ENCODE measurements around the gene THADA.

THADA gene

GRCh38 chr2:43217228-43218154 is 378.3 kb downstream of the THADA start:
- DNase-seq = no peak

- DNase-seq = no peak
Measured at GRCh38 chr2:43216629-43217028, 379.2 kb downstream of the THADA start.

- DNase-seq = no peak
Measured at GRCh38 chr2:43215673-43216255, 380.1 kb downstream of the THADA start.

GRCh38 chr2:43214253-43214652 is 381.6 kb downstream of the THADA start:
- no peak for DNase-seq

GRCh38 chr2:43212931-43213330 is 382.9 kb downstream of the THADA start:
- no peak for DNase-seq

- no peak for DNase-seq
Measured at GRCh38 chr2:43212216-43212835, 383.5 kb downstream of the THADA start.

- no peak for DNase-seq
Measured at GRCh38 chr2:43210467-43211303, 385.2 kb downstream of the THADA start.

GRCh38 chr2:43210125-43210466 is 385.7 kb downstream of the THADA start:
- no peak for DNase-seq

- DNase-seq = no peak
Measured at GRCh38 chr2:43209204-43209717, 386.6 kb downstream of the THADA start.

- no peak for DNase-seq
Measured at GRCh38 chr2:43207553-43208300, 388.1 kb downstream of the THADA start.

- no peak for DNase-seq
Measured at GRCh38 chr2:43206602-43207001, 389.2 kb downstream of the THADA start.

GRCh38 chr2:43203373-43203772 is 392.5 kb downstream of the THADA start:
- no peak for DNase-seq

GRCh38 chr2:43202289-43202688 is 393.5 kb downstream of the THADA start:
- DNase-seq = no peak

- DNase-seq = no peak
Measured at GRCh38 chr2:43201497-43201896, 394.3 kb downstream of the THADA start.

- no peak for DNase-seq
Measured at GRCh38 chr2:43201016-43201415, 394.8 kb downstream of the THADA start.

GRCh38 chr2:43199492-43200488 is 396.0 kb downstream of the THADA start:
- no peak for DNase-seq

GRCh38 chr2:43198263-43198662 is 397.6 kb downstream of the THADA start:
- DNase-seq = no peak

GRCh38 chr2:43197588-43197896 is 398.3 kb downstream of the THADA start:
- DNase-seq = no peak

GRCh38 chr2:43196768-43197587 is 398.9 kb downstream of the THADA start:
- DNase-seq = no peak

Data from NCI-H446 (cell line).